Measurements from ENCODE around the gene GRM8.
"Not testable (repeated sequence)": the region's sequence is repeated elsewhere in the genome, so short reads cannot be mapped to it uniquely, and the experiment has no call there.

GRM8 gene

GRCh38 chr7:126908564-126908963 is 344.2 kb downstream of the GRM8 start:
- DNase-seq (ENCODE audit: low spot score): not testable (repeated sequence)

DNA sequence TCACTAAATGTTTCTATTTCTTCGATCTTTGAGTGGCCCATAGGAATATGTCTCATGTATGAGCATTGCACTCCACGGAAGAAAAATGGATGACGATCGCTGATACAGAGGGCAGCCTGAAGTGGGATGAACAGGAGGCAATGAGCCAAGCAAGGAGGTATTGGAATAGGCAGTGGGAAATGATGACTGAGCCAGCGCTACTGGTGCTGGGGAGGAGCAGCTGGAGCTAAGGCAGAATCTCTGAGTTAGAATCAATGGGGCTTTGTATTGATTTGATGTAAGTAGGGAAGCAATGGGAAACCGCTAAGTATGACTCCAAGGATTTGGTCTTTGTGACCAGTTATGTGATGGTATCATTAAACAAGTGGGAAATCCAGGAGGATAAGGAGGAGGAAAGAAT is 345.1 kb downstream of the GRM8 start:
- DNase-seq (ENCODE audit: low spot score): not testable (repeated sequence)

DNA sequence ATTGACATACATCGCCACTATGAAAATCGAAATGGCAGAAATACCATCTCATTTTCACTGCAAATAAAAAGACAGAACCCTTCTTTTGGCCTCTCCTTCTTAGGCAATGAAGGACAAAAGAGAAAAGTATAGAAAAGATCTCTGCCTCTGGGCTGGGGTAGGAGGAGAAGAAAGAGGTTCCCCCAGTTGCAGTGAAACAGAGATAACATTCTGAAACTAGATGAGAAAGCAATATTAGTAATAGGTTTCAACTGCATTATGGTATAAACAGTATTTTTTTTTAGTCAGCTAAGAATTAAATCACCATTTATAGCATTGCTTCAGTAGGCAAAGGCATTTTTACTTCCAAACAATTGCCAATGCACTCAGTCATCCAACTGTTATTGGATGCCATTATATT is 347.5 kb downstream of the GRM8 start:
- not testable (repeated sequence) for DNase-seq (ENCODE audit: low spot score)

DNA sequence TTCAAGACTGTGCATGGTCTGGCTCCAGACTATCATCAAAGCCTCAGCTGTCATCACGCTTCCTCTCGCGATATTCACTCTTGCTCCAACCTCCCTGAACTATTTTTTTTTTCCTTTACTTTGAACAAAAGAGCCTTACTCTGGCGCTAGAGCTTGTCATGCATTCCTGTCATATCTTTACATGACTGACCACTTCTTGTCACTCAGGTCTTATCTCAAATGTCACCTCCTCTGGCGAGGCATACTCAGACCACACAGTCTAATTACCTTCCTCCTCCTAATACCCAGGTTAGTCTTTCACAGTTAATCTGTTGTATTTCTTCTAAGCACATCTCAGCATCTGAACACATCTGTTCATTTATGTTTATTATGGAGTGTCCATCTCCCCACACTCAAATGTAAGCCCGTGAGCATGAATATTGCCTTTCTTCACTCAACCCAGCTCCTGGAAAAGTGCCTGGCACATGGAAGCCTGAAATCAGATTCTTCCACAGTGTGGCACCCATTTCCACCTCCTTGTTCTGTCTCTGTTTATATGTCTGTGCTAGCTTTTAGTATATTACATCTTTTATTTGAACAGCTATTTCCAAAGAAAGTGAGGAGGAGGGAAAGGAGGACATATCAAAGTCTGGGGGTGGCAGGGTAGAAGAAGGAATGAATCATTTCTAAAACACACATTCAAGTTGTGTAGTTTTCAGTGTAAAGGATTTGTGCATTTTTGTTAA is 351.5 kb downstream of the GRM8 start:
- not testable (repeated sequence) for DNase-seq (ENCODE audit: low spot score)

GRCh38 chr7:126887980-126888379 is 364.8 kb downstream of the GRM8 start:
- DNase-seq (ENCODE audit: low spot score): not testable (repeated sequence)

DNA sequence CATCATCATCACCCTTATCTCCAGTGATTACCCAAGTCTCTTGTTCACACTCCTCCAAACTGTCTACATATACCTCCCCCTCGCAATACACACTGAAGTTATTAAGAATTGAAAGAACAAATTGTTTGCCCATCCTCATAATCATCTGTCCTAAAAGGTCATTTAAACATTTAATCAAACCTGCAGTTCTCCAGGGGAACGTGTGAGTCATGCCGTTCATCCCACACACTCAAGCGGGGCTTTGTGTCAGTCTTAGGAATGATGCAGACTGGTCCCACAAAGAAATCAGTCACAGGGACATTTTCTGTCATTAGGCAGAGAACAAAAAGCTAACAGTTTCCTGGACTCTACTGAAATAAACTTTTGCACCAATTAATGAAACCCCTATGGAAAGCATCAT is 365.2 kb downstream of the GRM8 start:
- DNase-seq (ENCODE audit: low spot score): not testable (repeated sequence)

GRCh38 chr7:126882730-126883129 is 370.0 kb downstream of the GRM8 start:
- DNase-seq (ENCODE audit: low spot score): not testable (repeated sequence)

DNA sequence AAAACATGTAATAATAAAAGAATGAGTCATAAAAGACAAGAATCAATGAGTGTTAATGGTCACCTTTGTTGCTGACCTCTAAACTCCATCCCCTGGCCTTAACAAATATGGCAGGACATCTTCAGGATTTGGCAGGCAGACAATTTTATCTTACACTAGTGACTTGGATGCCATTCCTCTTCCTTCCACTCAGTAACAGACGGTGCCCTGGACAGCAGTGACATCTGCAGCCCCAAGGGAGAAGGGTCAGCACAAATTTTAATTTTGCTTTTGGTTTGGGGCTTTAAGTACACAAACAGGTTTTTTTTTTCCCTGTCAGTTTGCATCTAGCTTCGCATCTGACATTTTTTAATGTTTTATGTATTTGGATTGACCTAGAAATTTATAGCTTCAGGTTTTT is 370.8 kb downstream of the GRM8 start:
- DNase-seq (ENCODE audit: low spot score): not testable (repeated sequence)

DNA sequence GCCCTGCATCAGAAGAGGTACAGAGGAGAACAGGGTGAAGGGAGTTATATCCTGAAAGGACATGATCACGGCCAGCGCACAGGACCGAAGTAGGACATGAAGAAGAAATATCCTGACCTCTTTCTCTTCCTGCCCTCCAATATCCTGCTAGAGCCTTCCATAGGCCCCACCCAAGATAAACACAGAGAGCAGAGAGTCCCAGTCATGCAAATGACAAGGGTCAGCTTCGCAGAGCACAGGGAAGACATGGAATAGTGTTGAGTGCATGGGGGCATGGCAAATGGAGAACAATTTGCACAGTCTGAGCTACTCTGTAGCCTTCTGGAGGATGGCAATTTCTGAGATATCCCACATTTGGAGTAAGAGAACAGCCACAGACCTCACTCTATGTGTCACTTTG is 371.4 kb downstream of the GRM8 start:
- no peak for DNase-seq (ENCODE audit: low spot score)

- not testable (repeated sequence) for DNase-seq (ENCODE audit: low spot score)
These were observed 376.2 kb downstream of the GRM8 start for GRCh38 chr7:126876536-126876935.

- DNase-seq (ENCODE audit: low spot score): no peak
These were observed 395.9 kb downstream of the GRM8 start for GRCh38 chr7:126856691-126857291.

DNA sequence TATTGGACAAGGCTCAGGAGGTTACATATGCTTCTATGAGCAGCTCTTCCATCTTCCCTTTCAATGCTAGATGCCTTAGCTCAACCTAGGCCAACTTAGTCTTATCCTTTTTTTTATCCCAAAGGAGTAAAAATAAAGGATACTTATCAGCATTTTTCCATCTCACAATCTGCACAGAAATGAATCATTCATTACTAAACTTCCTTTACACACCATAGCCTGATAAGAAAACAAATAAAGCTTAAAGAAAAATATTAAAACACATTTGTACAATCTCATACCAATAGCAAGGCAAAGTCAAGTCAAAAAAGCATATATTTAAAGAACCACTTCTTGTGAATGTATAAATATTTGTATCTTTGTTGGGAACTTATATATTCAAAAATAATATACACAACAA is 407.4 kb downstream of the GRM8 start:
- DNase-seq (ENCODE audit: low spot score): no peak

DNA sequence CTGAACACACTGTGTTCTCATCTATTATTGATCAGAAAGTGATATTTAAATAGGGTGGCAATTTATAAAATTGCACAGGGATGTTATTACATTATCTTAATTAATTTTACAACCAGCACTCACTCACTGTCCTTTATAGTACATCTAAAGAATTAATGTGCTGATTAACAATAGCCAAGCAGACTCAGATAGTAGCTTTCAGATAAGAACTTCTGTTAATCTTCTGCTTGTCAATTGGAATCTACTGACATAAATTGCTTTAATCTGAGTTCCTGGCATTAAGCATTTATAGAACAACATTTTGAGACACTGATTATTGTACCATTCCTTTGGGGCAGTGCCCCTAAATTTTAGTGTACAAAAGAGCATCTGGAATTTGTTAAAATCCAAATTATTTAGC is 408.9 kb downstream of the GRM8 start:
- no peak for DNase-seq (ENCODE audit: low spot score)

DNA sequence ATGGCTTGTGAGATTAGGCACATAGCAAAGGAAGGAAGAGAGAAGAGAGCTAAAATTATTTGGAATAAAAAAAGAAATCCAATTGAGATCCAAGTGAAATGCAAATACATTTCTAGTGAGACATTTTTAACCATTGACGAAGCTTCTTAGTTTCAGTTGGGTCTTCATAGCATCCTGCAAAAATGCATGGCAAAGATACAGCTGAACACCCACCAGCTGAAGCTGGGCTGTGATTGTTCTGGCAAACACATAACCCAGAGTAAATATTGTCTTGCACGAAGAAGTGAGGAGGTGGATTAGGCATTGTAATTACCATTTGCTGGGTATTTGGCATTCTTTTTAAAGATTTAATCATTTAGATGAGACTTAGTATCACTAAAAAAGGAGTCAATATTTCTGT is 409.4 kb downstream of the GRM8 start:
- no peak for DNase-seq (ENCODE audit: low spot score)

- DNase-seq (ENCODE audit: low spot score): no peak
These were observed 410.3 kb downstream of the GRM8 start for GRCh38 chr7:126842451-126842850.

DNA sequence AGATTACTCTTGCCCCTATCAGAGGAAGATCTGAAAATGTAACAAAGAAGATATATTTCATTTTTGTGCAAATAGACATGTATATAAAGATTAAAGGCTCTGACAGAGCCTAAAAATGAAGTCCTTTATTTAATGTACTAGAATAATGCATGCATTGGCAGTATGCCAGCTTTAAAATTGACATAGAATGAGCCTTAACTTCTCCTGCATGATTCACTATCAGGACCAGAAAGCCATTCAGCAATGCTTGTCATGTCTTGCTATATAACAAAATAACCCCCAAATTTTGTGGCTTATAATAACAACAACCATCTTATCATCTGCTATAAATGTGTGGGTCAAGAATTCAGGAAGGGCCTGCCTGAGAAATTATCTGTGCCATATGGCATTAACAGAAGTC is 411.9 kb downstream of the GRM8 start:
- DNase-seq (ENCODE audit: low spot score): no peak

DNA sequence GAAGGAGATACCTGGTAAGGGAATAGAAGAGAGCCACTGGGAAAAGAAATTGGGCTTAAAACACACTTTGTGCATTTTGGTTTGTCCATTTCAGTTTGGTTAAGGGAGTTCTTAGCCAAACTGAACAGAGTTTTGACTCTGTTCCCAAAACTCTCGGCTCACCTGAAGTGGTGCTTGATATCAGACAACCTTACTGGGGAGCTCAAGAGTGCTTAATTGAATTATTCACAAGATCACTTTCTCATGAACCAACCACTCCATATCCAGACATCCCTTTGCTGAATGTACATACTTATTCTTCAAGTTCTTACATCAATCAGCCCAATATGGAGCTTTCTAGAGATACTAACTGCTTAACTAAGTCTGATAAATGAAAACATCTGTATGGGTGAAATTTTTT is 413.1 kb downstream of the GRM8 start:
- DNase-seq (ENCODE audit: low spot score): no peak

GRCh38 chr7:126838194-126838593 is 414.5 kb downstream of the GRM8 start:
- DNase-seq (ENCODE audit: low spot score): no peak

DNA sequence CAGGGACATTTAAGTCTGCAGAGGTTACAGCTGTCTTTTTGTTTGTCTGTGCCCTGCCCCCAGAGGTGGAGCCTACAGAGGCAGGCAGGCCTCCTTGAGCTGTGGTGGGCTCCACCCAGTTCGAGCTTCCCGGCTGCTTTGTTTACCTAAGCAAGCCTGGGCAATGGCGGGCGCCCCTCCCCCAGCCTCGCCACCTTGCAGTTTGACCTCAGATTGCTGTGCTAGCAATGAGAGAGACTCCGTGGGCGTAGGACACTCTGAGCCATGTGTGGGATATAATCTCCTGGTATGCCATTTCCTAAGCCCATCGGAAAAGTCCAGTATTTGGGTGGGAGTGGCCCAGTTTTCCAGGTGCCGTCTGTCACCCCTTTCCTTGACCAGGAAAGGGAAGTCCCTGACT is 421.5 kb downstream of the GRM8 start:
- DNase-seq (ENCODE audit: low spot score): not testable (repeated sequence)

DNA sequence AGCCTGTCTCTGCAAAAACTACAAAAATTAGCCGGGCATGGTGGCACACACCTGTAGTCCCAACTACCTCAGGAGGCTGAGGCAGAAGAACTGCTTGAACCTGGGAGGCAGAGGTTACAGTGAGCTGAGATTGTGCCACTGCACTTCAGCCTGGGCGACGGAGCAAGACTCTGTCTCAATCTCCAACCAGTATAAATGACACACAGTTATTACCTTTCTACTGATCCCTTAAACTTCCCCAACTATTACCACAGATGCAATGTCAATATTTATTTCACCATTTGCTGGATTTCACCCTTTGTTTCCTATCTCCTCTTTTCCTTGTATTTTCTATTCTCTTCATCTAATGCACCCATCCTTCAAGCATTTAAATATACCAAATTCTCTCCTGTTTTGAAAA is 431.8 kb downstream of the GRM8 start:
- DNase-seq (ENCODE audit: low spot score): no peak

GRCh38 chr7:126819197-126819484 is 433.6 kb downstream of the GRM8 start:
- DNase-seq (ENCODE audit: low spot score): no peak

- DNase-seq (ENCODE audit: low spot score): no peak
These were observed 434.1 kb downstream of the GRM8 start for GRCh38 chr7:126818393-126819196.

DNA sequence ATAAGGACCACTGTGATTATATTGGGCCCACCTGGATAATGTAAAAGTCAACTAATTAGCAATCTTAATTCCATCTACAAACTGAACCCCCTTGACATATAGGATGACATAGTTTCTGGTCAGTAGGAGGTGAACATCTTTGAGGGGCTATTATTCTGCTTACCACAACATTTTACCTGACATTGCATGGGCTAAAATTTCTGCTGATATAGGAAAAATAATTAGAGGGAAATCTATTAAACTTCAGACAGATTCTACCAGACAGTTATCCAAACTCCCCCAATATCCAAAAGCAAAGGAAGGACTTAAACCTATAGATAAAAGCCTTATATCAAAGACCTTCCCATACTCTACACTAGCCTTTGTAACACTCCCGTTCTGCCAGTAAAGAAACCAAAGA is 443.6 kb downstream of the GRM8 start:
- DNase-seq (ENCODE audit: low spot score): no peak
